LHCN-M2 (cell line): Measurements from ENCODE around the gene AMZ2. TPM values are rescaled to one million over a fixed set of nuclear protein-coding genes. Genes with fewer than 3 reads are reported as not detected.
"Not testable (repeated sequence)": the region's sequence is repeated elsewhere in the genome, so short reads cannot be mapped to it uniquely, and the experiment has no call there.

Experiments
- DNase-seq: peaks from one replicate; pipeline ENCODE4 v3.0.0-alpha.2; 2012; ENCODE audit warnings: low read depth
- total RNA-seq: library from RNA; depleted of rRNA; stranded (reverse); fragments of >200 nt; gene quantifications from 2 replicates; pipeline ENCODE4 v1.2.3, GENCODE V29; 2014

The AMZ2 gene
- total RNA-seq, 1 experiment from 2014 or later, result 140 TPM

DNA sequence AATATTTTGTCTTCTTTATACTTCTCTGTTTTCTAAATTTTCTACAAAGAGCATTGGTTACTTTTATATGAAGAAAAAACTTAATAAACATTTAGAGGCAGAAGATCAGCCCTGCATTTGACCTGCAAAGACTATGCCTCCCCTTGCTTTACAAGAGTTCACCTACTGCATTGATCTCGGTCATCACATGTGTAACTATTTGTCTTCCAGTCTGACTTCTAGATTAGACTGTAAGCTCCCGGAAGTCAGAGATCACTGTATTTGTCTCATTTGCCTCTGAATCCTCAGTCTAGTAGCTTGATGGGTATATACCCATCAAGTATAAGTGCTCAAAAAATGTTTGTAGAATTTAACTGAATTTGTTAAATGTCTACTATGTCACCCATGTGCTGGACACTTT is 27.7 kb upstream of the AMZ2 start:
- not testable (repeated sequence) for DNase-seq

DNA sequence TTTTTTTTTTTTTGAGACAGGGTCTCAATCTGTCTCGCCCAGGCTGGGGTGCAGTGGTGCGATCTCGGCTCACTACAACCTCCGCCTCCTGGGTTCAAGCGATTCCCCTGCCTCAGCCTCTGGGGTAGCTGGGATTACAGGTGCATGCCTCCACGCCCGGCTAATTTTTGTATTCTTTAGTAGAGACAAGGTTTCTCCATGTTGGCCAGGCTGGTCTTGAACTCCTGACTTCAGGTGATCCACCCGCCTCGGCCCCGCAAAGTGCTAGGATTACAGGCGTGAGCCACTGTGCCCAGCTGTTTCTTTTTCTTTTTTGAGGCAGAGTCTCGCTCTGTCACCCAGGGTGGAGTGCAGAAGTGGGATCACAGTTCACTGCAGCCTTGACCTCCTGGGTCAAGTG is 27.1 kb upstream of the AMZ2 start:
- not testable (repeated sequence) for DNase-seq

DNA sequence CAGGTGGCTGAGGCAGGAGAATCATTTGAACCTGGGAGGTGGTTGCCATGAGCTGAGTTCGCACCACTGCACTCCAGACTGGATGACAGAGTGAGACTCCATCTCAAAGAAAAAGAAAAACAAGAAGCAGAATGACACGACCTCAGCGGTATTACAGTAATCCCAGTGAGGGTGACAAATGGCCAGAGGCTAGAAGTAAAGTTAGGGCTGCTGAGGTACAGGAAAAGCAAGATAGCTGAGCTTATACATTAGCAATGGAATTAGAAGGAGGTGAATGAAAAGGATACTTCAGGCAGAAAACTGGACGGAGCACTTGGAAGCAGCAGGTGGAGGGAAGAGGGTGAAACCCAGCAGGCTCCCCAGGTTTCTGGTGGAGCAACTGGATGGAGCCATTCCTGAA is 26.1 kb upstream of the AMZ2 start:
- DNase-seq, result no peak

DNA sequence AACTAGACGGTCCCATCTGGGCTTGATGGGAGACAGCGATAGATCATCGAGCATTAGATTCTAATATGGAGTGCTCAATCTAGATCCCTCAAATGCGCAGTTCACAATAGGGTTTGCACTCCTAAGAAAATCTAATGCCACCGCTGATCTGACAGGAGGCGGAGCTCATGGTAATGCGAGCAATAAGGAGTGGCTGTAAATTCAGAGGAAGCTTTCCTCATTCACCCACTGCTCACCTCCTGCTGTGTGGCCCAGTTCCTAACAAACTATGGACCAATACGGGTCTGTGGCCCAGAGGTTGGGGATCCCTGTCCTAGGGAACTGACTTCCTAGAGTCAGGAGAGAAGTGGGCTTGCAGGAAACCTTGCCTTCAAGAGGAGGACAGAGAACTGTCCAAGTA is 25.2 kb upstream of the AMZ2 start:
- no peak for DNase-seq

DNA sequence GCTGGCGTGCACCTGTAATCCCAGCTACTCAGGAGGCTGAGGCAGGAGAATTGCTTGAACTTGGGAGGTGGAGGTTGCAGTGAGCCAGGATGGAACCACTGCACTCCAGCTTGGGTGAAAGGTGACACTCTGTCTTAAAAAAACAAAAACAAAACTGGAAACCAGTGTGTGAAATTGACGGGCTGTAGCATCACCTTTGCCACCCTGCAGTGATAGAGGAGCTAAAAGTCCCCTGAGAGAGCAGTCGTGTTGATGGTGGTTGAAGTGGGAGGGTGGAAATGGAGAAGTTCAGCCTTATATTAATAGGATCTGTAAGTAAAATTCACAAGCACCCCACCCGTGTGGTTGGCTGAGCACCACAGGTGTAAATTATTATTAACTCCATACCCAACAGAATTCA is 22.8 kb upstream of the AMZ2 start:
- not testable (repeated sequence) for DNase-seq

DNA sequence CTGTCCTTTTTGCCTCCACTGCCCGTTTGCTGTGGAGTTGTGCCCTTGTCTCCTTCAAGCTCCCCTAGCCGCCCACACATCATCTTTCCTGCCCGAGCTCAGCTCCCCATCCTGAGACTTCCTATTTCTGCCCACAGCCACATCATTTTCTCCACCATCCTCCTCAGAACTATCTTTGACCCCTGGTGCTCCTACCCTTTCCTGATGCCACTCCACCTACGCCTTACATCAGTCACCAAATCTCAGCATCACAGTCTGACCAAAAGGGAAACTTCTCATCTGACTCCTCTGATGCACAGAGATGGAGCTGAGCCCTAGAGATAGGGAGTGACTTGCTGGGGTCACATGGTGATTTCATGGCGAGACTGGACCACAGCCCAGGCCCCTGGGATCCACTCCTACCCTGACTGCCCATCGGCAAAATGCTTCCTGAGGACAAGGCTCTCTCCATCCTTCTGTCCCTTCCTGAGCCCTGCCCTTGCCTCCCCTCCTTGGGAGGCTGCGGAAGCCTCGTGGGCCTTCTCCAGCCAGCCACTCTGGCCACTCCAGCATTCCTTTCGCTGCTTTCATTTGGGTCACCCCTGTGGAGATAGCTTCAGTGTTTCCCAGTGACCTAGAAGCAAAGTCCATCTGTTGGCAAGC is 19.7 kb upstream of the AMZ2 start:
- DNase-seq, result not testable (repeated sequence)

DNA sequence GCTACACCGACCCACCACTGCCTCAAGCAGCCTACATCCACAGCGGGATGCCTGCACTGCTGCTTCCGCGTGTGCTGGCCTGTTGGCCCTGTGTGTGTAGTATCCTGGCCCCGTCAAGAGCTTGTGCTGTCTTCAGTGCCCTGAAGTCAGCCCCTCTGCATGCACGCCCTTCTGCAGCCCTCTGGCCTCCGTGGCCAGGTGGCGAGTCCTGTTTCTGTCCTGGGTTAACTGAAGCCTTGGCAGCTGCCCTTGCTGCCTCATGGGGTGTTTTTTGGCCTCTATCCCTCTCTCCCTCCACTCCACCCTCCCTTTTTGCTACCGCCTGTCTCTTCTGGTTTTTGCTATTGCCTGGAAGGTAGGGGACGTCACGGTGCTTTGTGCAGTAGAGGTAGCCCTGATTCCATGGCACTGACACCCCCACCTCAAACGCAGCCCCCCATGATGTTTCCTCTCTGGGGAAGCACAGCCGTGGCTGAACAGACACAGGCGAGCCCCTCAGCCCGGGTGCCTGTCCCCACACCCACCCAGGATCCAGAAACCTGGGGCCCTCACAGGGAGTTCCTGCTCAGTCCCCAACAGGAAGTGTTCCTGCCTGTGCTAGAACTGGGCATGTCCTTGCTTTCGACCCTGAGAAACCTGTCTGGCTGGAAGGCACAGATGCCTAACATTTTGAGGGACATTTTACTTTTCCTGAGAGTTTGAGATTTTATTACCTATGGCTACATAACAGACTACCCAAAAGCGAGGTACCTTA is 18.8 kb upstream of the AMZ2 start:
- no peak for DNase-seq

DNA sequence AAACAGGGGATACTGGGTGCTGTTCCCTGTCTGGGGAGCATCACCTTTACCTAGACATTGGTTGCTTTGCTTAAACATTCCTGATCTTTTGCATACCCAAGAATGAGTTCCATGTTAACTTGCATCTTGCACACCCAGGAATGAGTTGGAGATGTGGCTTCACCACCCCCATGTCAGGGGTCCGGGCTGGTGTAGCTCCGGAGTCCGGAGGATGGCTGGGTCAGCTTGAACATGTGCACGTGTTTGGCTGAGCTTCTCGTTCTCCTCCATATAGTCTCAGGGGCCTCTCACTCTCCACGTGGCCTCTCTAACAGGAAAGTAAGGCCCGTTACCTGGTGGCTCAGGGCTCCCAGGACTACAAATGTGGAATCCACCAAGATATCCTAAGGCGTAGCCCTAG is 18.2 kb upstream of the AMZ2 start:
- DNase-seq, result no peak

DNA sequence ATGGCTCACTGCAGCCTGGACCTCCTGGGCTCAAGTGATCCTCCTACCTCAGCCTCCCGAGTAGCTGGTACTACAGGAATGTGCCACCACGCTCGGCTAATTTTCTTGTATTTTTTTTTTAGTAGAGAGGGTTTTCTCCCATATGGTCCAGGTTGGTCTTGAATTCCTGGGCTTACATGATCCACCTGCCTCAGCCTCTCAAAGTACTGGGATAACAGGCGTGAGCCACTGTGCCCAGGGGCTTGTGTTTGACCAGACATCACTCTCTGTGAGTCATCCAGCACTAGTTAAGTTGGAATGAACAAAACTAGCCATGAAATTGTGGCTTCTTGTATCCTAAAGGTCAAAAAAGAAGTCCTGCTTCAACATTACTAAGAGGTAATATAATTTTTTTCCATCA is 16.7 kb upstream of the AMZ2 start:
- not testable (repeated sequence) for DNase-seq

DNA sequence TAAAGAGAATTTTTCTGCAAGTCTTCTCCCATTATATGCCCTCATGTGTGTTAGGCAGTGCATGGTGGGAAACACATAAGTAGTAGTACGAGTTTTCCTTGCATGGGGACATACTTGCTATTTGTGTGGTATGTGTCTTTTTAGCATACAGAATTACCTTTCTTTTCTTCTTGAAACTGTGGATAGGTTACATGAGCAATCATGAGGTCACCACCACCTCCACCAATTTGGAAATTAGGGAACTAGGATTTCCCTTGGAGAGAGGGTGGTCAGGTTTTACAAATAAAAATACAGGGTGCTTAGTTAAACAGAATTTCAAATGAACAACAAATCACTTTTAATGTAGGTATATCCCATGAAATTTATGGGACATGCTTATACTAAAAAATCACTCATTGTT is 16.3 kb upstream of the AMZ2 start:
- DNase-seq, result no peak

DNA sequence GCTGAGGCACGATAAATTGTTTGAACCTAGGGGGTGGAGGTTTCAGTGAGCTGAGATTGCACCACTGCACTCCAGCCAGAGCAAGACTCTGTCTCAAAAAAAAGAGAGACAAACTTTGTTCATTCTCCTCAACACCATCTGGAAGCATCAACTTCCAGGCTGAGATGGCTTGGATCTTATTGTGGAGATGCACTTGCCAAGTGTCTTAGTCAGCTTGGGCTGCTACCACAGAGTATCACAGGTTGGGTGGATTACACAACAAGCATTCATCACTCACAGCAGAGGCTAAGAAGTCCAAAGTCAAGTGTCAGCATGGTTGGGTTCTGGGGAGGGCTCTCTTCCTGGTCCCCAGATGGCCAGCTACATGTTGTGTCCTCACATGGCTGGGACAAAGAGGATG is 15.1 kb upstream of the AMZ2 start:
- peak; percentile 13 for DNase-seq

DNA sequence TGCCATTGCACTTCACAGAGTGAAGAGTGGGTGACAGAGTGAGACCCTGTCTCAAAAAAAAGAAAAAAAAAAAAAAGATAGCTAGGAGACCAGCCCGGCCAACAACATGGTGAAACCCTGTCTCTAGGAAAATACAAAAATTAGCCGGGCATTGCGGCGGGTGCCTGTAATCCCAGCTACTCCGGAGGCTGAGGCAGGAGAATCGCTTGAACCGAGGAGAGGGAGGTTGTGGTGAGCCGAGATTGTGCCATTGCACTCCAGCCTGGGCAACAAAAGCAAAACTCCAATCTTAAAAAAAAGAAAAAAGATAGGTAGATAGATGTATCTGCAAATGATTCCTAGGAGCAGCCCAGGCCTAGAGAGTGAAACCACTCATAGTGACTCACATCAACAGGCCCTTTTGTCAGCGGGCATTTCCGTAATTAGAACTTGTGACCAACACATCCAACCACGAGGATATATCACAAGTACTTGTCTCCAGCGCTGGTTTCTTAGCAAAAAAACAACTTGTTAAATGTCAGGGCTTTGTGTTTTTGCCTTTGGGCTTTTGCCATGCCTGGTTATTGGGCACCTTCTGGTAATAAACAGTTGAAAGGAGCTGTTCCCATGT is 13.0 kb upstream of the AMZ2 start:
- peak; percentile 78 for DNase-seq

DNA sequence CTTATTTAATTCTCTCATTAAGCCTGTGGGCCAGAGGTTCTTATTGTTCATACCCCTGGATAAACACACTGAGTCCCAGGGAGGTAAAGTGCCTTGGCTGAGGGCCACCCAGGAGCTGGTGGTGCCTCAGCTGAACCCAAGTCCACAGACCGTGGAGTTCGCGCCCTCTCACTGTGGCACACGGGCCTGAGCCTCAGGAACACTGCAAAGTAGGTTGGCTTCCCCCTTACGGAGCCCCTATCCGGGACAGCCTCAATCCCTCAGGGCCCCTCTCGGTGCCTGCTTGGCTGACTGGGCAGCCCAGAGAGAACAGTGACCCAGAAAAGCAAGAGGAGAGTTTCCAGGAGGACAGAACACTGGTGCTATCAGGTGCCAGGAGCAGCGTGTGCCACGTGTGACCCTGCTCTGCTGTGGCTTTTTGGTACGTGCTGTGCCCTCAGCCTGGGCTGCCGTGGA is 12.5 kb upstream of the AMZ2 start:
- DNase-seq, result not testable (repeated sequence)

DNA sequence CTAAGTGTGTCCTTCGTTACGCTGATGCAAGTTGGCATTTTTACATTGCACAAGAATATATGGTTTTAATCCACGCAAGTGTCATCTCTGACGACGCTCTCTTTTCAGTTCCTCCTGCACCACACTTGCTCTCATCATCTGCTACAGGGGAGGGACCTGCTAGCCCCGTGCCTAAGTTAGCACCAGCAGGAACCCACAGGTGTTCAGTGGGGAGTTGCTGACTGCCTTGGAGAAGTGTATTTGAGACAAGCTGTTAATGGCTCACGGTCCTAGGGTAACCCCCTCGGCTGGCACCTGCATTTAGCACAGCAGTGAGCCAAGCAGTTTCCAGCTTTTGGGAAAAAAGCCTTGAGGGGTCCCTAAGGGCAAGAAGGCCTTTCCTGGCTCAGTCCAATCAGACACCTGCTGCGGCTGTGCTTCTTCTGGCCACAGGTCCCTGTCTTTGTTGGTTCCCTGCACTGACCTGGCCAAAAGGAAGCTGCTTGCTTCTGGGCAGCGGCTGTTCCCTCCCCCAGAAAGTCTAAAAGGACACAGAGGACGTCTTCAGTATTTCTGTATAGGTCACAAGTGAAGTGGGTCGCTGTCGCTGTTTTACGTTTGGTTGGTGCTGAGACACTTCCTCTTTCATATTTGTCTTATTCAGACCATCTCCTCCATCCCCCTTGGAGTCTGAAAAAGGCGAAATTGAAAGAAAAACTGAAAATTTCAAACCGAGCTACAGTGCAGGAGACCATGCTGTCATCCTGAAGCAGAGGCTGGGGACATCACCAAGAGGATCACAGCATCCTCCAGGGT is 10.3 kb upstream of the AMZ2 start:
- DNase-seq, result not testable (repeated sequence)

DNA sequence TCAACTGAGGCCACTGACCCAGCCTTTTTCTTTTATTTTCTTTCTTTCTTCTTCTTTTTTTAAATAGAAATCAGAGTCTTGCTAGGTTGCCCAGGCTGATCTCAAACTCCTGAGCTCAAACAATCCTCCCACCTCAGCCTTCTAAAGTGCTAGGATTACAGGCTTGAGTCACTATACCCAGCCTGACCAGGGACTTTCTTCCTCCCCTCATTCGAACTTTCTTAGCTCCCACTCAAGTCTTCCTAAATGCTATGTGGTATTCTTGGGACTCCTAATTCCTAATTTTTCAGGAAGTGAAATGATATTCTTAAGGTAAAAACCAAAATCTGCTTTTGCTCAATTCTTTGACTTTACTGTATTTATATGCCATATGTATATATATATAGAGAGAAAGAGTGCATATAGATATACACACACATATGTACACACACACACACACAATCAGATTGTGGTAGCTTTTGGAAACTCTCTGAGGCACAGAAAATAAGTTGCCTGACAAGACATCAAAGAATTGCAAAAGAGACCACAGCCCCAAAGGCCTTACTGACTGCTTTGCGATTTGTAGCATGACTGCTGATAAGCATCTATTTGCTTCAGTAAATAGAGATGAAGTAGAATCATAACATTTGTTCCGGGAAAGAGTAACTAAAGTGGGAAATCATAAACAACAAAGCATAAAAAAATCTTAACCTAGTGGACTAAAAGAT is 9.5 kb upstream of the AMZ2 start:
- no peak for DNase-seq

DNA sequence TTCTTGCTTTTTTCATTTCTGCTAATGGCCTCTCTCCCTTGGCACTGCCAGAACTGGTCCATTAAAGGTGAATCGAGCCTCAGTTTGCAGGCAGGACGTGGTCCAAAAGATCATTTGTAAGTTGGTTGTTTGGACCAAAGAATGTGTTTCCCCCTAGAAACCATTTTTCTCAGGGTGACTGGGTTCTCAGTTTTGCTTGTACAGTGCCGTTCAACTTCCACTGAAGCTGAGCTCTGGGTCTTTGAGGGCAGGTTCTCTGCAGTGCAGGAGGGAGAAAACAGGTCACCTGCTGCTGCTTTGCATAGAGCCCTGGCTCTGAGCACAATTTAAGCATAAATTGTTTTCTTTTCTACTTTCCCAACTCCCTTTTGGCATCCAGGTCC is 9.0 kb upstream of the AMZ2 start:
- DNase-seq, result no peak

DNA sequence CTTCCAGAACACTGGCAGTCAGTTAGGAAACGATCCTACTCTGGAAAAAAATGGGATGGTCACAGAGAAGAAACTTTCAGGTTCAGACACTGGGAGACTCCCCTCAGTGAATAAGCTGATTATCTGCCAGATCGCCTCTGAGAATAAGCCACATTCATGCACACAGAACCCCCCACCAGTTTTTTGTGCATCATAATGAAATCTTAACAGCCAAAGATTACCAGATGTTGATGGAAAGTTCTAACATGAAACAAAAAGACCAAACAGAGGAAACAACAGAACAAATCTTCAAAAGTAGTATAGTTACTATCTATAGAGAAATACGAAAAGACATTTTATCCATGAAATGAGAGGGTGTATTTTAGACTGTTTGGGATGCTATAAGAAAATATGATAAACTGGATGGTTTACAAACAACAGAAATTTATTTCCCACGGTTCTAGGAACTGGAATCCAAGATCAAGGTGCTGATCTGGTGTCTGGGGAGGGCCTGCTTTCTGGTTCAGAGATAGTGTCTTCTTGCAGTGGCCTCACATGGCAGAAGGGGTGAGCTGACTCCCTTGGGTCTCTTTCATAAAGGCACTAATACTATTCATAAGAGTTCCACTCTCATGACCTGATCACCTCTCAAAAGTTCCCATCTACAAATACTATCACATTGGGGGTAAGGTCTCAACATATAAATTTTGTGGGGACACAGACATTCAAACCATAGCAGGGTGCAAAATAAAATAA is 8.0 kb upstream of the AMZ2 start:
- no peak for DNase-seq

DNA sequence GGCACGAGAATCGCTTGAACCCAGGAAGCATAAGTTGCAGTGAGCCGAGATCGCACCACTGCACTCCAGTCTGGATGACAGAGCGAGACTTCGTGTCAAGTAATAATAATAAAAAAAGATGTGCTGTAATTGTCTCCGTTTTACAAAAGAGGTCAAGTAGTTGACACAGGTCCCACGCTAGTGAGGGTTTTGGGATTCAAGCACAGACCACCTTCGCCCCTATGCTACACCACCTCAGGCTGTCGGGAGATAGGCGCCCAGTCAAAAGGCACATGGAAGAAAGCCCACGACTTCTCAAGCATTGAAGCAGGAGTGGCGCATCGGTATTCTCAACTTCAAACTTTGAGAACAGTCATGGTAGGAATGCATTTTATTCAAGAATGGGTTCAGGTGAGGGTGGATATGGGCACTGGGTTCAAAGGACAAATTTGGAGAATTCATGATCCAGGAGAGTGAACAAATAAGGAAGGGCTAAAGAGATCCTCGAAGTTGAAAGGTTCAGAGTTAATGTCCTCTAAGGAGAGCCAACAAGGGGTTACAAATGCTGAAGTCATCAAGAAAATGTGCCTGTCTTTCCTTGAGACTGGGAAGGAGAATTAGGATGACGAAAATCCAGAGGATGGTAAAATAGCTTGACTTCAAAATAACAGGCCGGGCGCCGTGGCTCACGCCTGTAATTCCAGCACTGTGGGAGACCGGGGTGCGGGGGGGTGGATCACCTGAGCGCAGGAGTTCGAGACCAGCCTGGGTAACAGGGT is 1.4 kb upstream of the AMZ2 start:
- DNase-seq, result no peak

DNA sequence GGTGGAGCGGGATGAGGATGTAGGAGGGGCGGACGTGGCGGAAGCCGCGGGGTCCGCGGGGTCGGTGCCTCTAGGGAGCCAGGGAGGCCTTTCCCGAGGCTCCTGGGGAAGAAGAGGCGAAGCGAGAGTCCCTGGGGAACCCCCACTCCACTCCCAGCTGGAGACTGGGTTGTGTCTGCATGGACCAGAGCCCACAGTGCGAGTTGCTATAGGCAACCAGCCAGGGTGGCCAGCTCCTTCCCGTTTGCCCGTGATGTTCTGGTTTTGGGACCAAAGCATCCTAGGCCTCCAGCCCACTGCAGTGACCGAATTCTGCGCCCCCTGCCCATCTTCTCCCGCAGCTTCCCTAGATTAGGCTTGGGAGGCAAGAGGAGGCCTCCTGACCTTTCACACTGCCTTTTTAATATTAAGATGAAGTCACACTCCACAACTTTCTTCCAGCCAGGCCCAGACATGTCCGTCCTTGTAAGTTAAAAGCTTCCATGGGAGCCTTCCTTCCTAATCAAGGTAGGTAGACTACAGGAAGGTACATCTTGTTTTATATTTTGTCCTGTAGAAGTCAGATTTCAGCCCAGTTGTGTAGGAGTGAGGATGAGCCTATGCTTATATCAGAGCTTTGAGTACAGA is 469 bp downstream of the AMZ2 start:
- DNase-seq, result peak; percentile 67

DNA sequence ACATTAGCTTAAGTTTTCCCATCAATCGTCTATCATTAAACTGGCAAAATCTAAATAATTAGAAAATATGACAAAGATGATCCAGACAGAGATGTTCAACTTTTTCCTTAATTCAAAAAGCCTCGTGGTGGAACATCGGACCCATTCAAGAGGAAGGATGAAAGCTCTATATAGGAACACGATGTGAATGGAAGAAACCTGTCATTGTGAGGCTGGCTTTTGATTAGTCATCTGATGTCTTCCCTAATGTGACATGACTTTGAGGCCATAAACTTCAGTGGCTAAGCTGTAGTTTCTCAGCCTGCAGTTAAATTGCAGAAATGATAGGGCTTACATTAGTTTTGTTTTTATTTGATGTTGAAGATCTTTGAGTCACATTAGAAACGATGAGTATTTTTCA is 1.0 kb downstream of the AMZ2 start:
- no peak for DNase-seq
